ENCODE results near the gene EDIL3.

GRCh38 chr5:84080908-84081307, 303.8 kb downstream of the EDIL3 start:
- TF ChIP-seq POLR2AphosphoS5 (IDR thresholded peaks at IDR 0.05; ENCODE audit: low read depth, low read length) (no peak), POLR2A (IDR thresholded peaks at IDR 0.05; ENCODE audit: low read depth, low read length) (no peak), TAF1 (IDR thresholded peaks at IDR 0.05; ENCODE audit: low read depth, low read length) (no peak)

All from GM12891 (cell line).